KMS-11 (cell line): ENCODE data around the gene LIX1.

Source experiments
- H2AFZ ChIP-seq: fragments of 200-600 bp; sonication (generic); 2 replicates; pipeline ENCODE4 v1.6.1; 2016; ENCODE audit warnings: antibody characterized with exemption, mixed run types, low read depth
- H3K27ac ChIP-seq: fragments of 200-600 bp; sonication (generic); 2 replicates; pipeline ENCODE4 v1.6.1; 2016; ENCODE audit warnings: mild to moderate bottlenecking, mixed run types
- H3K27me3 ChIP-seq: fragments of 200-600 bp; sonication (generic); 2 replicates; pipeline ENCODE4 v1.6.1; 2017; ENCODE audit warnings: mild to moderate bottlenecking, low read depth, mixed run types, moderate library complexity; ENCODE audit not compliant: insufficient read depth
- H3K36me3 ChIP-seq: fragments of 200-600 bp; sonication (generic); 2 replicates; pipeline ENCODE4 v1.6.1; 2017; ENCODE audit warnings: mild to moderate bottlenecking, mixed run types; ENCODE audit not compliant: insufficient read depth
- H3K4me1 ChIP-seq: fragments of 200-600 bp; sonication (generic); 2 replicates; pipeline ENCODE4 v1.6.1; 2016; ENCODE audit warnings: mild to moderate bottlenecking, low read depth, mixed run types; ENCODE audit not compliant: poor library complexity, severe bottlenecking
- H3K4me2 ChIP-seq: fragments of 200-600 bp; sonication (generic); 2 replicates; pipeline ENCODE4 v1.7.0; 2016; ENCODE audit warnings: mild to moderate bottlenecking, mixed run types
- H3K4me3 ChIP-seq: fragments of 200-600 bp; sonication (generic); IDR thresholded peaks from 2 replicates; pipeline ENCODE4 v1.6.1; 2017; ENCODE audit warnings: low read depth, low read length, mixed read lengths; ENCODE audit not compliant: insufficient read depth
- H3K79me2 ChIP-seq: fragments of 200-600 bp; sonication (generic); 2 replicates; pipeline ENCODE4 v1.6.1; 2016; ENCODE audit warnings: low read depth, mixed run types; ENCODE audit not compliant: insufficient read depth
- H3K9ac ChIP-seq: fragments of 200-600 bp; sonication (generic); 2 replicates; pipeline ENCODE4 v1.6.1; 2016; ENCODE audit warnings: mild to moderate bottlenecking, mixed run types
- H4K20me1 ChIP-seq: fragments of 200-600 bp; sonication (generic); 2 replicates; pipeline ENCODE4 v1.6.1; 2016; ENCODE audit warnings: mild to moderate bottlenecking, mixed run types; ENCODE audit not compliant: insufficient read depth
- TF ChIP-seq, protein P1 (sequence below): fragments of 200-600 bp; sonication (generic); conservative IDR thresholded peaks from 2 replicates; pipeline ENCODE4 v1.6.1; 2017; ENCODE audit warnings: low read depth, mild to moderate bottlenecking, antibody characterized with exemption, low read length, moderate library complexity, mixed read lengths

Gene LIX1

DNA sequence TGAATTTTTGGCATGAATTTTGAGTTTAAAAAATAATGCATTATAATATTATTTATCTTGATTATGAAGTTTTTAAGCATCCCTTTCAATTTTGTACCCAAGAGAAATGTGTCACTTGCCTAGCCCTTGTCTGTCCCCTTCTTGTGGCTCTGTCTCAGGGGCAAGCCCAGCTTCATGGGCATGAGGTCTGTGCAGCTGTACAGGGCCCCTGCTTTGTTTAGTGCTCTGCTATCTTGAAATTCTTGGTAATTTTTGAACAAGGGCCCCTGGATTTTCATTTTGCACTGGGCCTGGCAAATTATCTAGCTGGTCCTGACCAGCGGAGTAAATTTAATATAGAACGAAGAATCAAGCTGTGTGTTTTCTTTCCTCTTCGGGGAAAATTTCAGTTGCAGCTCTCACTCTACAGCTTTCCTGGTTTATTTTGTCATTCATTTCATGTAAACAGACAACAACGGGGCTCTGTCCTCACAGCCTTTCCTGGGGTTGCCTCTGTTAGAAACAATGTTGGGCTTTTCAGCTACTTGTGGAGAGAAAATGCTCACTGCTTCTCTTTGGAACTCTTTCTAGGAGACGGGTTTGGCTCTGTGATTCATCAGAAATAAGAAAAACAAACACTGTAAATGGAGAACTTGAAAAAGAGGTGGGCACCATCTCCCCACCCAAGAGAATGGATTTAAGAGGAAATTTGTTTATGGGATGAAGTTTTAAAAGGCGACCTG is 41.1 kb downstream of the LIX1 start:
- H3K27ac ChIP-seq, result no peak overlapping the region
- TF ChIP-seq, protein P1, sequence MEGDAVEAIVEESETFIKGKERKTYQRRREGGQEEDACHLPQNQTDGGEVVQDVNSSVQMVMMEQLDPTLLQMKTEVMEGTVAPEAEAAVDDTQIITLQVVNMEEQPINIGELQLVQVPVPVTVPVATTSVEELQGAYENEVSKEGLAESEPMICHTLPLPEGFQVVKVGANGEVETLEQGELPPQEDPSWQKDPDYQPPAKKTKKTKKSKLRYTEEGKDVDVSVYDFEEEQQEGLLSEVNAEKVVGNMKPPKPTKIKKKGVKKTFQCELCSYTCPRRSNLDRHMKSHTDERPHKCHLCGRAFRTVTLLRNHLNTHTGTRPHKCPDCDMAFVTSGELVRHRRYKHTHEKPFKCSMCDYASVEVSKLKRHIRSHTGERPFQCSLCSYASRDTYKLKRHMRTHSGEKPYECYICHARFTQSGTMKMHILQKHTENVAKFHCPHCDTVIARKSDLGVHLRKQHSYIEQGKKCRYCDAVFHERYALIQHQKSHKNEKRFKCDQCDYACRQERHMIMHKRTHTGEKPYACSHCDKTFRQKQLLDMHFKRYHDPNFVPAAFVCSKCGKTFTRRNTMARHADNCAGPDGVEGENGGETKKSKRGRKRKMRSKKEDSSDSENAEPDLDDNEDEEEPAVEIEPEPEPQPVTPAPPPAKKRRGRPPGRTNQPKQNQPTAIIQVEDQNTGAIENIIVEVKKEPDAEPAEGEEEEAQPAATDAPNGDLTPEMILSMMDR, result no peak

DNA sequence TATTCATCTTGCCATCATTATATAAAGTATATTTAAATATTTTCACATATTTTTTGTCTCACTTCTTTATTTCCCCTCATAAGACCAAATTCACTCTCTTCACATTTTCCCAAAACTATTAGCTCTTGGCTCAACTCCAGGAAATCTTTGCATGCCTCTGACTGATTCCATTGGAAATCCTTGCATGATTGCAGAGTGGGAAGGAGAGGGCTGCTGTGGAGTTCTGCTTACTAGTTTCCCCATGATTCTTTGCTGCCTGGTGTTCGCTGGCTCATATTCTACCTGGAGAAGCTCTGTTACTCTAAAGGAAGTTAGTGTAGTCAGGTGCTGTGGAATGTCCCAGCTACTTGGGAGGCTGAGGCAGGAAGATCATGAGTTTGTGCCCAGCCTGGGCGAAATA is 41.9 kb downstream of the LIX1 start:
- Histone ChIP-seq H3K79me2 (no peaks in the 10 kb centered on the region), H3K4me1 (peaks cover 11% of the 10 kb centered on the region), H4K20me1 (no peaks in the 10 kb centered on the region), H3K9ac (no peak overlapping the region), H3K27ac (no peak overlapping the region), H3K36me3 (no peaks in the 10 kb centered on the region), H2AFZ (no peak overlapping the region), H3K27me3 (no peaks in the 10 kb centered on the region), H3K4me3 (no peak overlapping the region), H3K4me2 (no peak overlapping the region)
- TF ChIP-seq, protein P1, result no peak

More for the DNA sequence above, 41.1 kb downstream of the LIX1 start:
- Histone ChIP-seq H3K27me3 (no peaks in the 10 kb centered on the region), H3K9ac (no peak overlapping the region), H3K4me2 (no peak overlapping the region), H2AFZ (no peak overlapping the region), H3K4me1 (peaks cover 2% of the 10 kb centered on the region), H3K36me3 (no peaks in the 10 kb centered on the region), H3K4me3 (no peak overlapping the region), H4K20me1 (no peaks in the 10 kb centered on the region), H3K79me2 (no peaks in the 10 kb centered on the region)

DNA sequence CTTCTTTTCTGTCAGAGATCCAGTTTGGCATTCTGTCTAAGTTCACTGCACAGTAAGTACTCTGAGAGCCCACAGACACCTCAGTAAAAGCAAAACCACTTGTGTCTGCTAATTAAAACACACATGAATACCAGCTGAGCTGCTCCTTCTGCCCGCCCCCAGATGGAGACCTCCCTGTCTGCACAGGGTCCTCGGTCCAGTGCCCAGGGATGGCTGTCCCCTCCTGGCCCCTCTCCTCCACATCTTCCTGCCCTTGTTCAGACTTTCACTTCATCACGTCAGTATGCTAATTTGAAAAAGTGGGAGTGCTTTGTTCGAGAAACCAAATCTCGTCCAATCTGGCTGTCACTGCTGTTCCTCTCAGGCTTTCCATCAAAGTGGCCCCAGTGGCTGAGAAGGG is 43.5 kb downstream of the LIX1 start:
- Histone ChIP-seq H3K27me3 (no peaks in the 10 kb centered on the region), H3K27ac (no peak overlapping the region), H3K4me1 (peaks cover 23% of the 10 kb centered on the region), H3K4me2 (no peak overlapping the region), H3K9ac (no peak overlapping the region), H3K4me3 (no peak overlapping the region), H2AFZ (no peak overlapping the region), H4K20me1 (no peaks in the 10 kb centered on the region), H3K36me3 (no peaks in the 10 kb centered on the region), H3K79me2 (no peaks in the 10 kb centered on the region)
- TF ChIP-seq, protein P1, result no peak

DNA sequence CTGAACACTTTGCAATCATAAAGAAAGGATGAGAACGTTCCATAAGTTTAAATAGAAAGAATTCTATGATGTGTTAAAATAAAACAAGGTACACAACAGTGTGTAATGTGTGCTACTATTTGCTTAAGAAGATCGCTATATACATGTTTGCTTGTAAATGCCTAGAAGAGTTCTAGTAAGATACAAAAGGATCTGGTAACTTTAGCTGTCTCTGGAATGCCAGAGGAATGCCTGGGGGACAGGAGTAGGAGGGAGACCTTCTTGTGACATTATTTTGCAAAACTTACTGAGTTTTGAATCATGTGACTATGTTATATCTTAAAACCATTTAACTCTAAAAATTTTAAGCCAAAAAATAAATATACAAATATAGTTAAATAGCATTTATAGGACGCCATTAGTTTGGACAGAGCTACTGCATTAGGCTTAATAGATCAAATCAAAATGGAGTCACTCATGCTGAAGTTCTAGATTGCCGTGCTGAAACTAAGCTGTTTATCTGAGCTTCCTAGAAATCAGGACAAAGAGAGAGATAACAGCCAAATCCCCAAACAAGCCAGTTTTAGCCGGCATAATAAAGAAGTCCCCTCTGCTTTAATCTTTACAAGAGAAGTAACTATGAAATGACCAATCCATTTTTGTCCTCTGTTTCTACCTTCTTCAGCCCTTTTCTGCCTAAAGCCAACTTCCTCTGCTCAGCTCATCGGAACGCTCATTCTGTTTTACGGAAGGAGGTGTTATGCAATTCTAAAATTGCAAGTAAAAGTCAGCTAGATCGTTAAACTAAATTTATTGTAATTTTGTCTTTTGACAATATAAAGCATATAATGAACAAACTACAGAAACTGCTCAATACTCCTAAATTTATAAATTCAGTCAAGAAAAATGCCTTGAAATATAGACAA is 44.8 kb downstream of the LIX1 start:
- H3K27me3 ChIP-seq, result no peaks in the 10 kb centered on the region
- H3K4me2 ChIP-seq, result no peak overlapping the region
- TF ChIP-seq, protein P1, result no peak
- no peak overlapping the region for H3K4me3 ChIP-seq
- no peak overlapping the region for H3K27ac ChIP-seq
- peaks cover 23% of the 10 kb centered on the region for H3K4me1 ChIP-seq
- no peaks in the 10 kb centered on the region for H3K36me3 ChIP-seq
- H3K9ac ChIP-seq, result no peak overlapping the region
- H3K79me2 ChIP-seq, result no peaks in the 10 kb centered on the region
- H2AFZ ChIP-seq, result no peak overlapping the region
- no peaks in the 10 kb centered on the region for H4K20me1 ChIP-seq
